ENCODE measurements around the gene PARVB.

DNA sequence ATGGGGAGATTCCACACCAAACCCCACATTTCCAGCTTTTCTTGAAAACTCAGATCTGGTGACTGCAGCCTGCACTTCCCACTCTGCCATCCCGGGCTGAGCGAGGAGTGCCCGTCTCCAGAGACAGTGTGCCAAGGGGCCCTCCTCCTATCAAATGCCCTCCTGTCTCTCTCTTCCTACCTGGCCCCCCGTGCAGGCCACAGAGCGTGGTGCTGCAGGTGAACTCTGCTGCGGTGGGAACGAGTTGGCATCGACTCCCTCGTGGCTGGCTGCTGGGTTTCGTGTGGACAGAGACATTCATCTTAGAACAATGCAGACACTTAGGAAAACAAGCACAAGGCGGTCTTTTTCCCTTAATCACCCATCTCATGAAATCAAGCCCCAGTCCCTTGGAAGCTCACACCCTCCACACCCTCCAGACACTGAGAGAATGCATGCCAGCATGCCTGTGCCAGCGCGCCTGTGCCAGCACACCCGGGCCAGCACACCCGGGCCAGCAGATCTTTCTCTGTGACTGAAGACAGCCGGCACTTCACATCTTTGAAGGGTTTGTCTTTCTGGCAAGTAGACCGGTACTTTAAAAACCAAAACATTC, 65.0 kb downstream of the PARVB start:
- TF ChIP-seq, protein P1, sequence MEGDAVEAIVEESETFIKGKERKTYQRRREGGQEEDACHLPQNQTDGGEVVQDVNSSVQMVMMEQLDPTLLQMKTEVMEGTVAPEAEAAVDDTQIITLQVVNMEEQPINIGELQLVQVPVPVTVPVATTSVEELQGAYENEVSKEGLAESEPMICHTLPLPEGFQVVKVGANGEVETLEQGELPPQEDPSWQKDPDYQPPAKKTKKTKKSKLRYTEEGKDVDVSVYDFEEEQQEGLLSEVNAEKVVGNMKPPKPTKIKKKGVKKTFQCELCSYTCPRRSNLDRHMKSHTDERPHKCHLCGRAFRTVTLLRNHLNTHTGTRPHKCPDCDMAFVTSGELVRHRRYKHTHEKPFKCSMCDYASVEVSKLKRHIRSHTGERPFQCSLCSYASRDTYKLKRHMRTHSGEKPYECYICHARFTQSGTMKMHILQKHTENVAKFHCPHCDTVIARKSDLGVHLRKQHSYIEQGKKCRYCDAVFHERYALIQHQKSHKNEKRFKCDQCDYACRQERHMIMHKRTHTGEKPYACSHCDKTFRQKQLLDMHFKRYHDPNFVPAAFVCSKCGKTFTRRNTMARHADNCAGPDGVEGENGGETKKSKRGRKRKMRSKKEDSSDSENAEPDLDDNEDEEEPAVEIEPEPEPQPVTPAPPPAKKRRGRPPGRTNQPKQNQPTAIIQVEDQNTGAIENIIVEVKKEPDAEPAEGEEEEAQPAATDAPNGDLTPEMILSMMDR (IDR thresholded peaks at IDR 0.05) = no peak
- TF ChIP-seq POLR2A (IDR thresholded peaks at IDR 0.05) = no peak
